OCI-LY3 (cell line): ENCODE measurements around the gene NDUFA6.
"Not testable (repeated sequence)": the region's sequence is repeated elsewhere in the genome, so short reads cannot be mapped to it uniquely, and the experiment has no call there.

ENCODE experiments used
- EZH2phosphoT487 ChIP-seq: fragments of 200-600 bp; shearing (Covaris generic); IDR thresholded peaks from 2 replicates; pipeline ENCODE4 v1.6.1; 2018; ENCODE audit warnings: antibody characterized with exemption, mixed run types, low read depth
- TF ChIP-seq, protein P1 (sequence below): fragments of 200-600, 300-600 bp; sonication (generic); IDR thresholded peaks from 2 replicates; pipeline ENCODE4 v1.5.1; 2014; ENCODE audit warnings: antibody characterized with exemption, low read length, low read depth

DNA sequence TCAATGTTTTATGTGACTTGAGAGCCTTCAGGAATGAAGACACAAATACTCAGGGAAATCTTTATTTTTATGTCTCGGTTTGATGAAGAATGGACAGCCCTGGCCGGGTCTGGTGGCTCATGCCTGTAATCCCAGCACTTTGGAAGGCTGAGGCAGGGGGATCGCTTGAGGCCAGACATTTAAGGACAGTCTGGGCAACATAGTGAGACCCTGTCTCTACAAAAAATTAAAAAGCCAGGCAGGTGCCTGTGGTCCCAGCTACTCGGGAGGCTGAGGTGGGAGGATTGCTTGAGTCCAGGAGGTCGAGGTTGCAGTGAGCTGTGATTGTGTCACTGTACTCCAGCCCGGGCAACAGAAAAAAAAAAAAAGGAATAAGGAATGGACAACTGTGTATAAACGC is 19.1 kb downstream of the NDUFA6 start:
- TF ChIP-seq, protein P1, sequence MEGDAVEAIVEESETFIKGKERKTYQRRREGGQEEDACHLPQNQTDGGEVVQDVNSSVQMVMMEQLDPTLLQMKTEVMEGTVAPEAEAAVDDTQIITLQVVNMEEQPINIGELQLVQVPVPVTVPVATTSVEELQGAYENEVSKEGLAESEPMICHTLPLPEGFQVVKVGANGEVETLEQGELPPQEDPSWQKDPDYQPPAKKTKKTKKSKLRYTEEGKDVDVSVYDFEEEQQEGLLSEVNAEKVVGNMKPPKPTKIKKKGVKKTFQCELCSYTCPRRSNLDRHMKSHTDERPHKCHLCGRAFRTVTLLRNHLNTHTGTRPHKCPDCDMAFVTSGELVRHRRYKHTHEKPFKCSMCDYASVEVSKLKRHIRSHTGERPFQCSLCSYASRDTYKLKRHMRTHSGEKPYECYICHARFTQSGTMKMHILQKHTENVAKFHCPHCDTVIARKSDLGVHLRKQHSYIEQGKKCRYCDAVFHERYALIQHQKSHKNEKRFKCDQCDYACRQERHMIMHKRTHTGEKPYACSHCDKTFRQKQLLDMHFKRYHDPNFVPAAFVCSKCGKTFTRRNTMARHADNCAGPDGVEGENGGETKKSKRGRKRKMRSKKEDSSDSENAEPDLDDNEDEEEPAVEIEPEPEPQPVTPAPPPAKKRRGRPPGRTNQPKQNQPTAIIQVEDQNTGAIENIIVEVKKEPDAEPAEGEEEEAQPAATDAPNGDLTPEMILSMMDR, result not testable (repeated sequence)
- TF ChIP-seq EZH2phosphoT487, result not testable (repeated sequence)
